Epithelial cell of prostate (primary cell): ENCODE measurements around the gene GINS2.

Experiments used
- DNase-seq: peaks from one replicate; pipeline ENCODE4 v3.0.0-alpha.2; 2011; ENCODE audit warnings: low read depth, low spot score
- H3K27ac ChIP-seq: fragments of 450-650 bp; 2 replicates; pipeline ENCODE4 v1.5.1; 2017; ENCODE audit warnings: mild to moderate bottlenecking

The GINS2 gene

GRCh38 chr16:85688586-85689284 is at the start of gene GINS2:
TSS of gene GINS2 (minus strand) at chr16:85688954. CDS start at chr16:85688898, 56 bp downstream.
- H3K27ac ChIP-seq = no peak within 1 kb of the TSS
- peak; percentile 60 for DNase-seq

- DNase-seq = no peak
- no peak overlapping the region for H3K27ac ChIP-seq
Measured at GRCh38 chr16:85736921-85737320, 48.2 kb upstream of the GINS2 start.

- peak overlapping the region; percentile 11 for H3K27ac ChIP-seq
- no peak for DNase-seq
Measured at GRCh38 chr16:85735946-85736345, 47.2 kb upstream of the GINS2 start.

- peak overlapping the region; percentile 67 for H3K27ac ChIP-seq
- no peak for DNase-seq
Measured at GRCh38 chr16:85735225-85735635, 46.5 kb upstream of the GINS2 start.

GRCh38 chr16:85734311-85735017 is 45.7 kb upstream of the GINS2 start:
- no peak for DNase-seq
- H3K27ac ChIP-seq = peak overlapping the region; percentile 67

- H3K27ac ChIP-seq = peak overlapping the region; percentile 67
- no peak for DNase-seq
Measured at GRCh38 chr16:85733839-85734170, 45.1 kb upstream of the GINS2 start.

GRCh38 chr16:85733155-85733838 is 44.5 kb upstream of the GINS2 start:
- H3K27ac ChIP-seq = peak overlapping the region; percentile 67
- DNase-seq = no peak

- no peak for DNase-seq
- H3K27ac ChIP-seq = no peak overlapping the region
Measured at GRCh38 chr16:85731179-85731578, 42.4 kb upstream of the GINS2 start.

- no peak for DNase-seq
- no peak overlapping the region for H3K27ac ChIP-seq
Measured at GRCh38 chr16:85730186-85730465, 41.4 kb upstream of the GINS2 start.

- H3K27ac ChIP-seq = no peak overlapping the region
- no peak for DNase-seq
Measured at GRCh38 chr16:85729452-85730185, 40.9 kb upstream of the GINS2 start.

- DNase-seq = no peak
- no peak overlapping the region for H3K27ac ChIP-seq
Measured at GRCh38 chr16:85728879-85729278, 40.1 kb upstream of the GINS2 start.

GRCh38 chr16:85724936-85725335 is 36.2 kb upstream of the GINS2 start:
- H3K27ac ChIP-seq = no peak overlapping the region
- no peak for DNase-seq

GRCh38 chr16:85724126-85724879 is 35.5 kb upstream of the GINS2 start:
- no peak for DNase-seq
- H3K27ac ChIP-seq = no peak overlapping the region

GRCh38 chr16:85722128-85722893 is 33.6 kb upstream of the GINS2 start:
- H3K27ac ChIP-seq = peak overlapping the region; percentile 69
- DNase-seq = no peak

GRCh38 chr16:85720302-85720637 is 31.5 kb upstream of the GINS2 start:
- peak overlapping the region; percentile 69 for H3K27ac ChIP-seq
- peak; percentile 52 for DNase-seq

- no peak for DNase-seq
- peak overlapping the region; percentile 69 for H3K27ac ChIP-seq
Measured at GRCh38 chr16:85719605-85720301, 31.0 kb upstream of the GINS2 start.

- H3K27ac ChIP-seq = peak overlapping the region; percentile 69
- no peak for DNase-seq
Measured at GRCh38 chr16:85718682-85719081, 29.9 kb upstream of the GINS2 start.

- DNase-seq = no peak
- peak overlapping the region; percentile 69 for H3K27ac ChIP-seq
Measured at GRCh38 chr16:85718153-85718477, 29.4 kb upstream of the GINS2 start.
